ENCODE measurements around the gene RFX6. TPM values are rescaled to one million over a fixed set of nuclear protein-coding genes. Genes with fewer than 3 reads are reported as not detected.

The RFX6 gene
- total and polyA plus RNA-seq, 2 experiments from 2014 or later, result 3.7 to 6.8 TPM

DNA sequence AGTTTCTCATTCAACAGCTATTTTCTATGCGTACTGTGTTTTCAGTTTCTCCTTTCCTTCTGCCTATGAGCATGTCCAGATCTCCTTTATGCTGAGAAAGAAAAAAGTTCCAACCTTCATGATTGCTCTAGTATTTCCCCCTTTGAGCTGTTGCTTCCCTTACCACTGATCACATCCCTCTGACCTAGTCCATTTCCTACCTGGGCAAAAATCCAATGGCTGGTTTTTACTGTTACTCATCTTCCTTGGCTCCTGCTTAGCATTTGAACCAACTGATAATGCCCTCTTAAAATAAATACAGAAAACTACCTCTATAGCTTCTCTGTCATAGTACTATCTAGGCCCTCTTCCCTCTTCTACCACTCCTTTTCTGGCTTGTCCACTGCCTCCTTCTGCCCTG, 6.0 kb downstream of the RFX6 start:
- no peak overlapping the region for H3K4me3 ChIP-seq
- peaks cover 2% of the 10 kb centered on the region for H3K27me3 ChIP-seq
- 70% methylated on average over 1 of the region's 1 CpG for WGBS (ENCODE audit: low lambda C conversion rate, missing lambda C conversion rate)
- H4K20me1 ChIP-seq (ENCODE audit: insufficient read depth, poor library complexity, severe bottlenecking), result no peaks in the 10 kb centered on the region
- H3K36me3 ChIP-seq (replicated peaks; ENCODE audit: insufficient read depth, low read depth), result no peaks in the 10 kb centered on the region
- no peak for DNase-seq (ENCODE audit: low spot score)
- TF ChIP-seq, protein P1, sequence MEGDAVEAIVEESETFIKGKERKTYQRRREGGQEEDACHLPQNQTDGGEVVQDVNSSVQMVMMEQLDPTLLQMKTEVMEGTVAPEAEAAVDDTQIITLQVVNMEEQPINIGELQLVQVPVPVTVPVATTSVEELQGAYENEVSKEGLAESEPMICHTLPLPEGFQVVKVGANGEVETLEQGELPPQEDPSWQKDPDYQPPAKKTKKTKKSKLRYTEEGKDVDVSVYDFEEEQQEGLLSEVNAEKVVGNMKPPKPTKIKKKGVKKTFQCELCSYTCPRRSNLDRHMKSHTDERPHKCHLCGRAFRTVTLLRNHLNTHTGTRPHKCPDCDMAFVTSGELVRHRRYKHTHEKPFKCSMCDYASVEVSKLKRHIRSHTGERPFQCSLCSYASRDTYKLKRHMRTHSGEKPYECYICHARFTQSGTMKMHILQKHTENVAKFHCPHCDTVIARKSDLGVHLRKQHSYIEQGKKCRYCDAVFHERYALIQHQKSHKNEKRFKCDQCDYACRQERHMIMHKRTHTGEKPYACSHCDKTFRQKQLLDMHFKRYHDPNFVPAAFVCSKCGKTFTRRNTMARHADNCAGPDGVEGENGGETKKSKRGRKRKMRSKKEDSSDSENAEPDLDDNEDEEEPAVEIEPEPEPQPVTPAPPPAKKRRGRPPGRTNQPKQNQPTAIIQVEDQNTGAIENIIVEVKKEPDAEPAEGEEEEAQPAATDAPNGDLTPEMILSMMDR (IDR thresholded peaks at IDR 0.05; ENCODE audit: poor library complexity), result no peak
- no peak for TF ChIP-seq EZH2phosphoT487 (IDR thresholded peaks at IDR 0.05; ENCODE audit: low read depth, severe bottlenecking, unreplicated experiment)
- no peak for TF ChIP-seq EZH2 (IDR thresholded peaks at IDR 0.05; ENCODE audit: borderline replicate concordance)
- no peaks in the 10 kb centered on the region for H3K9me2 ChIP-seq (replicated peaks; ENCODE audit: insufficient read depth)
- H3K9me3 ChIP-seq (ENCODE audit: low read depth), result no peaks in the 10 kb centered on the region
- peaks cover 2% of the 10 kb centered on the region for H3K4me1 ChIP-seq (ENCODE audit: insufficient read depth)
- H3K4me2 ChIP-seq, result no peak overlapping the region
- no peaks in the 10 kb centered on the region for H3K79me2 ChIP-seq
- no peak overlapping the region for H2AFZ ChIP-seq
- H3K27ac ChIP-seq, result no peak overlapping the region

DNA sequence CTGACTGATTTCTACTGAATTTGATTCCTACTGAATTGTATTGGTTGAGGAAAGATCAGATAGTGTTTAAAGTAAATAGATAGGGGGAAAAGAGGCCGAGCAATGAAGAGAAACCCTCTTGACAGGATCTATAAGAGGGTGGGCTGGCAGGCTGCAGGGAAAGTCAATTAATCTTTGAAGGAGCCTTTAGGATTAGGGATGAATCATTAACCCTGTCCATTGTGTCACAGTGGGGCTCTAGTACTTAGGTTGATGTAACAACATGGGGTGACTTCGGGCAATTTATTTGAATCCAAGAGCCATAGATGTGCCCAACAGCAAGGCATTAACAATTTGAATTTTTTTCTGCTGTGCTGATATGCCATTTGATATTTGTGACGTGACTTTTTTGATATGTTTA, 7.5 kb downstream of the RFX6 start:
- Histone ChIP-seq H3K27ac (no peak overlapping the region), H3K9me2 (replicated peaks; ENCODE audit: insufficient read depth) (no peaks in the 10 kb centered on the region), H3K9me3 (ENCODE audit: low read depth) (no peaks in the 10 kb centered on the region), H3K36me3 (replicated peaks; ENCODE audit: insufficient read depth, low read depth) (no peaks in the 10 kb centered on the region), H3K4me3 (no peak overlapping the region), H3K27me3 (no peaks in the 10 kb centered on the region), H2AFZ (no peak overlapping the region), H3K4me2 (no peak overlapping the region), H3K4me1 (ENCODE audit: insufficient read depth) (peaks cover 16% of the 10 kb centered on the region), H4K20me1 (ENCODE audit: insufficient read depth, poor library complexity, severe bottlenecking) (no peaks in the 10 kb centered on the region), H3K79me2 (no peaks in the 10 kb centered on the region)
- TF ChIP-seq EZH2 (IDR thresholded peaks at IDR 0.05; ENCODE audit: borderline replicate concordance), result no peak
- TF ChIP-seq, protein P1 (IDR thresholded peaks at IDR 0.05; ENCODE audit: poor library complexity), result no peak
- no peak for TF ChIP-seq EZH2phosphoT487 (IDR thresholded peaks at IDR 0.05; ENCODE audit: low read depth, severe bottlenecking, unreplicated experiment)
- no peak for DNase-seq (ENCODE audit: low spot score)
- 69% methylated on average over 3 of the region's 3 CpGs for WGBS (ENCODE audit: low lambda C conversion rate, missing lambda C conversion rate)

DNA sequence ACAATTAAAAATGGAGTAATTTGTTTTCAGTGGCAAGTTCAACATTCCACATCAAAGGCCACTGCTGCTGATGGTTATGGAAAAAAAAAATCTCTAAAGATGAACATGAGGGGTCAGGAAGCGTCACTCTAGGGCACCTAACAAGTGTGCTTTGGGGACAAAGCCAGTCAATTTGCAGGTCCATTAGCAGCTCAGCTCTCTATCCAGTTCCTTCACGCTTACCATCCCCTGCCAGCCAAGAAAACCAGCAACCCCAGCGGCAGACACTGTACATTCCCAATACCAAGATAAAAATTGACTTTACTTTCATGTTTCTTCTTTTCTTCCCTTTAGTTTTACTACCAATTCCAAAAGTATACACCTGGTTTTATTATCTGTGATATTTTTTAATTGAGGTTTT, 10.1 kb downstream of the RFX6 start:
- 71% methylated on average over 3 of the region's 3 CpGs for WGBS (ENCODE audit: low lambda C conversion rate, missing lambda C conversion rate)
- Histone ChIP-seq H3K4me2 (no peak overlapping the region), H3K4me1 (ENCODE audit: insufficient read depth) (peaks cover 16% of the 10 kb centered on the region), H2AFZ (no peak overlapping the region), H3K79me2 (no peaks in the 10 kb centered on the region), H3K27me3 (no peaks in the 10 kb centered on the region), H4K20me1 (ENCODE audit: insufficient read depth, poor library complexity, severe bottlenecking) (no peaks in the 10 kb centered on the region), H3K27ac (no peak overlapping the region), H3K9me3 (ENCODE audit: low read depth) (no peaks in the 10 kb centered on the region), H3K9me2 (replicated peaks; ENCODE audit: insufficient read depth) (no peaks in the 10 kb centered on the region), H3K36me3 (replicated peaks; ENCODE audit: insufficient read depth, low read depth) (no peaks in the 10 kb centered on the region), H3K4me3 (no peak overlapping the region)
- no peak for DNase-seq (ENCODE audit: low spot score)
- TF ChIP-seq, protein P1 (IDR thresholded peaks at IDR 0.05; ENCODE audit: poor library complexity), result no peak
- TF ChIP-seq EZH2phosphoT487 (IDR thresholded peaks at IDR 0.05; ENCODE audit: low read depth, severe bottlenecking, unreplicated experiment) (no peak), EZH2 (IDR thresholded peaks at IDR 0.05; ENCODE audit: borderline replicate concordance) (no peak)

DNA sequence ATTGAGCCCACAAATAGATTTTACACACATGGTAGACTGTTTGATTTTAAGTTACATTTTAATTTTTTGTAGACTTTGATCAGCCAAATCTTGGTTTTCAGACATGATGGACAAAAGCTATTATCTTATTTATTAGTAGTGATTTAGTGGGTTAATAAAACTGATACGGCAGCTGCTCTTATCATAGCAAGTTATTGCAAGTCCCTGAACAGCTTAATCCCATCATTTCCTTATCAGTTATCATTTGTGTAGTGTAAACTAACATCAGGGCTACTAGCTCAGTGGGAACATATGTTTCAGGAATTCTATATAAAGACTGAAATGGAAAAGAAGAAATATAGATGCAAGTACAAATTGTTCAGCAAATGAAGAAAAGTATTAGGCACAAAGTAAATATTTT, 10.9 kb downstream of the RFX6 start:
- H2AFZ ChIP-seq, result no peak overlapping the region
- no peak overlapping the region for H3K4me3 ChIP-seq
- no peaks in the 10 kb centered on the region for H4K20me1 ChIP-seq (ENCODE audit: insufficient read depth, poor library complexity, severe bottlenecking)
- WGBS (ENCODE audit: low lambda C conversion rate, missing lambda C conversion rate), result 9% methylated on average over 1 of the region's 1 CpG
- H3K9me2 ChIP-seq (replicated peaks; ENCODE audit: insufficient read depth), result no peaks in the 10 kb centered on the region
- H3K36me3 ChIP-seq (replicated peaks; ENCODE audit: insufficient read depth, low read depth), result no peaks in the 10 kb centered on the region
- H3K4me1 ChIP-seq (ENCODE audit: insufficient read depth), result peaks cover 16% of the 10 kb centered on the region
- H3K4me2 ChIP-seq, result peak overlapping the region; percentile 23
- H3K79me2 ChIP-seq, result no peaks in the 10 kb centered on the region
- no peak overlapping the region for H3K27ac ChIP-seq
- DNase-seq (ENCODE audit: low spot score), result no peak
- H3K9me3 ChIP-seq (ENCODE audit: low read depth), result no peaks in the 10 kb centered on the region
- no peaks in the 10 kb centered on the region for H3K27me3 ChIP-seq
- TF ChIP-seq, protein P1 (IDR thresholded peaks at IDR 0.05; ENCODE audit: poor library complexity), result no peak
- TF ChIP-seq EZH2phosphoT487 (IDR thresholded peaks at IDR 0.05; ENCODE audit: low read depth, severe bottlenecking, unreplicated experiment) (no peak), EZH2 (IDR thresholded peaks at IDR 0.05; ENCODE audit: borderline replicate concordance) (no peak)

Measured in hepatocyte (in vitro differentiated cells).